ENCODE measurements around the gene ALPG. TPM values are rescaled to one million over a fixed set of nuclear protein-coding genes. Genes with fewer than 3 reads are reported as not detected.

Gene ALPG
- total RNA-seq, 1 experiment from 2014 or later = 0.10 TPM

DNA sequence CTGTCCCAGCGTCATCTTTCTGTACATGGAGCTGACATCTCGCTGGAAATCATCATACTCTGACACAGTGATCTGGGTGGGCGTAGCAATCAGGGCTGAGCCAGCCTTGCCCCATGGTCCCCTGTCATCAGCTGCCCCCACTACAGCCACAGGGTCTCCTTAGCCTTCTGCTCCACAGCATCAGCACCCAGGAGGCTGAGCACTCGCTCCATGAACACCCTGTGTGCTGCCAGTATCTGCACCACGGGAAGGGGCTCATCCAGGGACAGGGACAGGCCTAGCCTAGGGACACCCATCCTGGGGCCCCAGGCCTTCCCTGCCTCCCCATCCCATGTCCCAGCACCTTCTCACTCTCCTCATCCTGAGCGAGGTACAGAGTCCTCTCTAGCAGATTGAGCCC is 11.4 kb downstream of the ALPG start:
- no peaks in the 10 kb centered on the region for H3K36me3 ChIP-seq (ENCODE audit: control insufficient read depth in 1 of 2, insufficient read depth in 2 of 2, low read length in 2 of 2)
- H4K20me1 ChIP-seq (ENCODE audit: insufficient read depth) = no peaks in the 10 kb centered on the region
- H3K27ac ChIP-seq (ENCODE audit: low read depth, low read length) = no peak overlapping the region
- no peaks in the 10 kb centered on the region for H3K79me2 ChIP-seq (ENCODE audit: insufficient read depth, low read length)
- H3K27me3 ChIP-seq (ENCODE audit: insufficient read depth, low read length) = no peaks in the 10 kb centered on the region
- no peak overlapping the region for H2AFZ ChIP-seq (ENCODE audit: low read depth, low read length, poor library complexity, severe bottlenecking)
- ChIA-PET POLR2A (no interaction called here), CTCF (no interaction called here), RAD21 (ENCODE audit: low non-redundant PET in 1 of 2, low total read pairs in 2 of 2, uncharacterized antibody in 2 of 2, unreplicated experiment in 2 of 2) (no interaction called here)
- no peaks in the 10 kb centered on the region for H3K9me3 ChIP-seq (ENCODE audit: control insufficient read depth in 1 of 2, insufficient read depth in 1 of 2, low read depth in 1 of 2, low read length in 2 of 2)
- H3K4me2 ChIP-seq (ENCODE audit: low read length) = no peak overlapping the region
- intact Hi-C loops (cut with micrococcal nuclease) = no loop called here
- H3K4me3 ChIP-seq (replicated peaks in 1 of 2; ENCODE audit: low read depth in 1 of 2, low read length in 2 of 2) = no peak overlapping the region
- ATAC-seq (no peak), DNase-seq (ENCODE audit: low read depth, low spot score) (no peak)
- BruUV-seq (replicated peaks) = no TSS peak
- H3K9me2 ChIP-seq (ENCODE audit: insufficient read depth) = no peaks in the 10 kb centered on the region
- no peak overlapping the region for H3K9ac ChIP-seq (ENCODE audit: low read length)
- TF ChIP-seq POLR2A (IDR thresholded peaks at IDR 0.05; ENCODE audit: borderline replicate concordance, extremely low read depth, insufficient read depth, insufficient read length) (no peak), YY1 (IDR thresholded peaks at IDR 0.05; ENCODE audit: extremely low read depth, insufficient replicate concordance, low read depth, low read length) (no peak), ZNF274 (IDR thresholded peaks at IDR 0.05; ENCODE audit: low read depth, low read length) (no peak), EZH2 (IDR thresholded peaks at IDR 0.05) (no peak), CBX3 (IDR thresholded peaks at IDR 0.05; ENCODE audit: low read depth) (no peak), SP1 (IDR thresholded peaks at IDR 0.05; ENCODE audit: low read depth) (no peak), FOSL1 (IDR thresholded peaks at IDR 0.05; ENCODE audit: low read depth) (no peak)
- peaks cover 5 to 27% of the 10 kb centered on the region in 2 experiments; a peak in 3 of 4 replicates for H3K4me1 ChIP-seq (ENCODE audit: control insufficient read depth in 1 of 2, insufficient read depth in 2 of 2, low read length in 2 of 2)

DNA sequence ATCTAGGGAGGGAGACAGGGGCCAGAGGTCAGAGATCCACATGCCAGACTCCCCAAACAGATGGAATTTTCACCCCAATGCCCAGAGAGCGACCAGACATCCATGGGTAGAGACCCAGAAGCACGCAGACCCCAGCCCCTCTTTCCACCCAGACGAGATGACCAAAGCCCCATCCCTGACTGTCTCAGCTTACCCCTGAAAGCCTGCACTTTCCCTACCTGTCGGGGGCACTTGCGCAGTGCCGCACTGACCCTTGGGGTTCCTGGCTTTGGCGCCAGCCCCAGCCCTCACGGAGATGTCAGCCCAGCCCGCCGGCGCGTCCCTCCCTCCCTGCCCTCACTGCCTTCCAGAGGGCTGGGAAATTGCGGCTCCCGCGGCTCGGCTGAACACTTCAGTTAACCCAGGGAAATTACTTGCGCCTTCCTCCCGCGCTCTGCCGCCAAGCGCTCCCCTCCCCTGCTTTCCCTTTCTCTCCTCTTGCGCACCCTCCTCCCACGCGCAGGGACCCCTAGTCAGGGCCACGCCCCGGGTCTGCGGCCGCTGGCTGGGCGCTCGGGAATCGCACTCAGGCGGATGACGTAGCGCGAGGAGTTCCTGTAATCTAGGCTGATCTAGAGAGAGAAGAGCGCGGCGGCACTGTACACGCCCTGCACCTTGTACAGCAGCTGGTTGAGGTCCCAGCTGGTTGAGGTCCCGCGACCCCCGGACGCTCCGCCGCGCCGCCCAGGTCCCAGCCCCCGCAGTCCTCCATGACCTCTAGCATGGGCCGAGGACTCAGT is 12.0 kb downstream of the ALPG start:
- H3K9me2 ChIP-seq (ENCODE audit: insufficient read depth) = no peaks in the 10 kb centered on the region
- H3K4me3 ChIP-seq (replicated peaks in 1 of 2; ENCODE audit: low read depth in 1 of 2, low read length in 2 of 2) = no peak overlapping the region
- no peaks in the 10 kb centered on the region for H4K20me1 ChIP-seq (ENCODE audit: insufficient read depth)
- no peaks in the 10 kb centered on the region for H3K36me3 ChIP-seq (ENCODE audit: control insufficient read depth in 1 of 2, insufficient read depth in 2 of 2, low read length in 2 of 2)
- H3K4me2 ChIP-seq (ENCODE audit: low read length) = no peak overlapping the region
- ChIA-PET POLR2A (no interaction called here), CTCF (no interaction called here), RAD21 (ENCODE audit: low non-redundant PET in 1 of 2, low total read pairs in 2 of 2, uncharacterized antibody in 2 of 2, unreplicated experiment in 2 of 2) (no interaction called here)
- intact Hi-C loops (cut with micrococcal nuclease) = no loop called here
- no peaks in the 10 kb centered on the region for H3K9me3 ChIP-seq (ENCODE audit: control insufficient read depth in 1 of 2, insufficient read depth in 1 of 2, low read depth in 1 of 2, low read length in 2 of 2)
- ATAC-seq (no peak), DNase-seq (ENCODE audit: low read depth, low spot score) (no peak)
- H3K27ac ChIP-seq (ENCODE audit: low read depth, low read length) = no peak overlapping the region
- H2AFZ ChIP-seq (ENCODE audit: low read depth, low read length, poor library complexity, severe bottlenecking) = no peak overlapping the region
- BruUV-seq (replicated peaks) = no TSS peak
- TF ChIP-seq POLR2AphosphoS5 (IDR thresholded peaks at IDR 0.05; ENCODE audit: low read depth, low read length) (no peak), SIN3A (IDR thresholded peaks at IDR 0.05; ENCODE audit: low read depth) (no peak), SRF (IDR thresholded peaks at IDR 0.05; ENCODE audit: low read depth) (no peak), EZH2 (IDR thresholded peaks at IDR 0.05) (no peak), CBX3 (IDR thresholded peaks at IDR 0.05; ENCODE audit: low read depth) (no peak), EZH2phosphoT487 (IDR thresholded peaks at IDR 0.05; ENCODE audit: borderline replicate concordance) (no peak), YY1 (IDR thresholded peaks at IDR 0.05; ENCODE audit: extremely low read depth, insufficient replicate concordance, low read depth, low read length) (no peak), ZFX (IDR thresholded peaks at IDR 0.05) (no peak)
- TF ChIP-seq, protein P1, sequence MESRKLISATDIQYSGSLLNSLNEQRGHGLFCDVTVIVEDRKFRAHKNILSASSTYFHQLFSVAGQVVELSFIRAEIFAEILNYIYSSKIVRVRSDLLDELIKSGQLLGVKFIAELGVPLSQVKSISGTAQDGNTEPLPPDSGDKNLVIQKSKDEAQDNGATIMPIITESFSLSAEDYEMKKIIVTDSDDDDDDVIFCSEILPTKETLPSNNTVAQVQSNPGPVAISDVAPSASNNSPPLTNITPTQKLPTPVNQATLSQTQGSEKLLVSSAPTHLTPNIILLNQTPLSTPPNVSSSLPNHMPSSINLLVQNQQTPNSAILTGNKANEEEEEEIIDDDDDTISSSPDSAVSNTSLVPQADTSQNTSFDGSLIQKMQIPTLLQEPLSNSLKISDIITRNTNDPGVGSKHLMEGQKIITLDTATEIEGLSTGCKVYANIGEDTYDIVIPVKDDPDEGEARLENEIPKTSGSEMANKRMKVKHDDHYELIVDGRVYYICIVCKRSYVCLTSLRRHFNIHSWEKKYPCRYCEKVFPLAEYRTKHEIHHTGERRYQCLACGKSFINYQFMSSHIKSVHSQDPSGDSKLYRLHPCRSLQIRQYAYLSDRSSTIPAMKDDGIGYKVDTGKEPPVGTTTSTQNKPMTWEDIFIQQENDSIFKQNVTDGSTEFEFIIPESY (IDR thresholded peaks at IDR 0.05; ENCODE audit: extremely low read depth, insufficient replicate concordance, low read length) = no peak
- TF ChIP-seq, protein P2, sequence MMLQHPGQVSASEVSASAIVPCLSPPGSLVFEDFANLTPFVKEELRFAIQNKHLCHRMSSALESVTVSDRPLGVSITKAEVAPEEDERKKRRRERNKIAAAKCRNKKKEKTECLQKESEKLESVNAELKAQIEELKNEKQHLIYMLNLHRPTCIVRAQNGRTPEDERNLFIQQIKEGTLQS (IDR thresholded peaks at IDR 0.05) = no peak
- H3K9ac ChIP-seq (ENCODE audit: low read length) = no peak overlapping the region
- H3K79me2 ChIP-seq (ENCODE audit: insufficient read depth, low read length) = no peaks in the 10 kb centered on the region
- H3K4me1 ChIP-seq (ENCODE audit: control insufficient read depth in 1 of 2, insufficient read depth in 2 of 2, low read length in 2 of 2) = peaks cover 5 to 27% of the 10 kb centered on the region in 2 experiments; a peak in 3 of 4 replicates
- no peaks in the 10 kb centered on the region for H3K27me3 ChIP-seq (ENCODE audit: insufficient read depth, low read length)

Data from HCT116 (cell line).